CD4-positive, alpha-beta memory T cell (primary cell): ENCODE results near the gene MUC5AC. TPM values are rescaled to one million over a fixed set of nuclear protein-coding genes. Genes with fewer than 3 reads are reported as not detected.
A peak's percentile ranks its signal among the peaks of the same experiment; 100 is the strongest.
"Not testable (repeated sequence)": the region's sequence is repeated elsewhere in the genome, so short reads cannot be mapped to it uniquely, and the experiment has no call there.

Experiments
- CTCF ChIA-PET: fragments of 350-600 bp; sonication (Branson Sonifier 250); formaldehyde crosslinking; loops from one replicate; lab custom pipeline; 2021; ENCODE audit warnings: inconsistent platforms; ENCODE audit not compliant: partially characterized antibody; lab: Charles Lee
- POLR2A ChIA-PET: fragments of 350-600 bp; sonication (Branson Sonifier 250); formaldehyde crosslinking; loops from one replicate; lab custom pipeline; 2021; ENCODE audit not compliant: partially characterized antibody; lab: Charles Lee
- DNase-seq, 5 donors: peaks; one replicate each; pipeline versions ENCODE4 v3.0.0 to v3.0.0-alpha.2; 2020 to 2022; ENCODE audit warnings: mixed read lengths in 1 of 5
- H3K27ac ChIP-seq: one replicate; pipeline ENCODE4 v1.7.0; 2013; ENCODE audit warnings: low read depth, low read length
- H3K27me3 ChIP-seq: 2 replicates; pipeline ENCODE4 v1.7.0; 2013; ENCODE audit warnings: mild to moderate bottlenecking, low read length, moderate library complexity; ENCODE audit not compliant: insufficient read depth
- H3K36me3 ChIP-seq: 2 replicates; pipeline ENCODE4 v1.7.0; 2013; ENCODE audit warnings: mild to moderate bottlenecking, low read length, moderate library complexity; ENCODE audit not compliant: insufficient read depth
- H3K4me1 ChIP-seq: 2 replicates; pipeline ENCODE4 v1.7.0; 2013; ENCODE audit warnings: mild to moderate bottlenecking, low read length, moderate library complexity; ENCODE audit not compliant: insufficient read depth
- H3K4me3 ChIP-seq, 2 donors: one replicate each; pipeline ENCODE4 v1.7.0; 2013; ENCODE audit warnings: low read length in 2 of 2, mild to moderate bottlenecking in 1 of 2
- H3K9me3 ChIP-seq, 2 donors: one replicate each; pipeline ENCODE4 v1.7.0; 2013; ENCODE audit warnings: low read length in 2 of 2, control low read depth in 1 of 2; ENCODE audit not compliant: control insufficient read depth in 1 of 2
- H3K27ac Mint-ChIP-seq, 7 donors: one replicate each; pipeline ENCODE4 v1.8.0; 2020 to 2021; ENCODE audit warnings: mixed read lengths in 7 of 7, mild to moderate bottlenecking in 6 of 7, inconsistent platforms in 3 of 7, moderate library complexity in 3 of 7
- H3K27me3 Mint-ChIP-seq, 2 donors: one replicate each; pipeline ENCODE4 v1.8.0; 2020 to 2021; ENCODE audit warnings: mixed read lengths in 2 of 2
- H3K36me3 Mint-ChIP-seq, 2 donors: one replicate each; pipeline ENCODE4 v1.8.0; 2020 to 2021; ENCODE audit warnings: mixed read lengths in 2 of 2, inconsistent platforms in 1 of 2, mild to moderate bottlenecking in 1 of 2
- H3K4me1 Mint-ChIP-seq, 4 donors: one replicate each; pipeline ENCODE4 v1.8.0; 2020 to 2021; ENCODE audit warnings: mixed read lengths in 4 of 4, mild to moderate bottlenecking in 1 of 4
- H3K4me3 Mint-ChIP-seq, 8 donors: one replicate each; pipeline ENCODE4 v1.8.0; 2020 to 2021; ENCODE audit warnings: mixed read lengths in 8 of 8, mild to moderate bottlenecking in 7 of 8, moderate library complexity in 6 of 8, inconsistent platforms in 3 of 8
- H3K9me3 Mint-ChIP-seq, 8 donors: one replicate each; pipeline ENCODE4 v1.8.0; 2020 to 2021; ENCODE audit warnings: mixed read lengths in 8 of 8, mild to moderate bottlenecking in 5 of 8, inconsistent platforms in 3 of 8, moderate library complexity in 1 of 8
- intact Hi-C: fragments of 100-400 bp; cut with micrococcal nuclease; formaldehyde crosslinking; loops from one replicate; pipeline ENCODE4 v1.15.1; 2023
- polyA plus RNA-seq, 2 donors: library from polyadenylated mRNA; unstranded; fragments of 300-500 nt; fragmentation: Illumina TruSeq; gene quantifications; one replicate each; pipeline ENCODE4 v1.2.3, GENCODE V29; 2021
- total RNA-seq, 2 experiments: library from RNA; stranded (reverse); gene quantifications; one replicate each; pipeline ENCODE4 v1.2.3, GENCODE V29; 2021

MUC5AC gene
- total and polyA plus RNA-seq, 4 experiments from 2014 or later = not detected

DNA sequence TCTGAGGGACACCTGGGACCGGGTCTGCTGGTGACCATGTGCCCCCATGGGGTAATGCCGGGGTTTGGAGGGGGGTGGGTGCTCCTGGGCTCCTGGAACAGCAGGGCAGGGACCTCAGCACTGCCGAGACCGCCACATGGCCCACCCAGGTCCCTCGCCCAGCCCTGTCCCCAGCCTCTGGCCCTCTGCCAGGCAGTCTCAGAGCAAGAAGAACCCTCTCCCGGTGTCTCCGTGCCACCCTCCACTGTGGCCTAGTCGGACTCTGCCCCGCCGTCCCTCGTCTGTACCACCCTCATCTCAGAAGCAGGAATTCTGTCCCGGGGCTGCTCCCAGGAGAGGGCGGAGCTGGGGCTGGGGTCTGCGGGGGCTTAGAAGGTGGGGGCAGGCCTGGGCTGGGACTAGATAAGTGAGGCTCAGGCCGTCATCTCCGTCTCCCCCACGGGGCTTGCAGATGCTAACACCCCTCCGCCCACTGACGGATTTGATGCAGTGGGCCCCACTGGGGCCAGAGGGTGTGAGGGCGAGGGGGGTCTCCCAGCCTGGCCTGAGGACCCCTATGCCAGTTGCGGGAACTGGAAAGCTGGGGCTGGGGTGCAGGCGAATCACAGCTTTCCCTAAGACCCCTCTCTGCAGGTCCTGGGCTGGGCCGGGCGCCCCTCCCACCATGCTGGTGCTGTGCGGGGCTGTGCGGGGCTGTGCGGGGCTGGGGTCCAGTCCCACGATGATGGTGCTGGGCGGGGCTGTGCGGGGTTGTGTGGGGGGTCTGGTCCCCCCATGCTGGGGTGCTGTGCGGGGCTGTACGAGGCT lies 1.1 kb downstream of the MUC5AC start:
- Histone ChIP-seq H3K4me1 (no peaks in the 10 kb centered on the region), H3K36me3 (no peaks in the 10 kb centered on the region), H3K9me3 (no peaks in the 10 kb centered on the region), H3K27ac (no peak overlapping the region), H3K27me3 (no peaks in the 10 kb centered on the region), H3K4me3 (no peak overlapping the region)
- H3K36me3 Mint-ChIP-seq = no peaks in the 10 kb centered on the region
- H3K4me3 Mint-ChIP-seq = peak overlapping the region in 1 of 8 donors; percentile 37
- no peak overlapping the region for H3K27ac Mint-ChIP-seq
- H3K4me1 Mint-ChIP-seq = no peaks in the 10 kb centered on the region
- no peaks in the 10 kb centered on the region for H3K9me3 Mint-ChIP-seq
- CTCF ChIA-PET = no interaction called here
- intact Hi-C loops = no loop called here
- peaks cover 4% of the 10 kb centered on the region in 2 donors for H3K27me3 Mint-ChIP-seq
- DNase-seq = no peak
- POLR2A ChIA-PET = interaction anchor here (0.6 kb wide), 1 partner anchor 674 kb away, joined by 4 read pairs; no protein-coding TSS in a partner anchor

DNA sequence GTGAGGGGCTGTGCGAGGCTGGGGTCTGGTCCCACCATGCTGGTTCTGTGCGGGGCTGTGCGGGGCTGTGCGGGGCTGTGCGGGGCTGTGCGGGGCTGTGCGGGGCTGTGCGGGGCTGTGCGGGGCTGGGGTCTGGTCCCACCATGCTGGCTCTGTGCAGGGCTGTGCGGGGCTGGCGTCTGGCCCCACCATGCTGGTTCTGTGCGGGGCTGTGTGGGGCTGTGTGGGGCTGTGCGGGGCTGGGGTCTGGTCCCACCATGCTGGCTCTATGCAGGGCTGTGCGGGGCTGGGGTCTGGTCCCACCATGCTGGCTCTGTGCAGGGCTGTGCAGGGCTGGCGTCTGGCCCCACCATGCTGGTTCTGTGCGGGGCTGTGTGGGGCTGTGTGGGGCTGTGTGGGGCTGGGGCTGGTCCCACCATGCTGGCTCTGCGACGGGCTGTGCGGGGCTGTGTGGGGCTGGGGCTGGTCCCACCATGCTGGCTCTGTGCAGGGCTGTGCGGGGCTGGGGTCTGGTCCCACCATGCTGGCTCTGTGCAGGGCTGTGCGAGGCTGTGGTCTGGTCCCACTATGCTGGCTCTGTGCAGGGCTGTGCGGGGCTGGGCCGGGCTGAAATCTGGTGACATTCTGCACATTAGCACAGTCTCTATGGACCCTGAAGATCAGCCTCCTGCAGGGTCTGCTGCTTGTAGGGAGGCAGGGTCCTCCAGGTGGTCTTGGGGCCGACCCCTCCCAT lies 1.9 kb downstream of the MUC5AC start:
- H3K4me3 Mint-ChIP-seq, H3K27me3 ChIP-seq, H3K4me3 ChIP-seq, H3K27me3 Mint-ChIP-seq, H3K27ac ChIP-seq, H3K4me1 Mint-ChIP-seq, H3K36me3 ChIP-seq, DNase-seq, POLR2A ChIA-PET, H3K36me3 Mint-ChIP-seq, CTCF ChIA-PET, H3K27ac Mint-ChIP-seq, H3K4me1 ChIP-seq, H3K9me3 ChIP-seq, intact Hi-C loops, H3K9me3 Mint-ChIP-seq: not testable (repeated sequence)

DNA sequence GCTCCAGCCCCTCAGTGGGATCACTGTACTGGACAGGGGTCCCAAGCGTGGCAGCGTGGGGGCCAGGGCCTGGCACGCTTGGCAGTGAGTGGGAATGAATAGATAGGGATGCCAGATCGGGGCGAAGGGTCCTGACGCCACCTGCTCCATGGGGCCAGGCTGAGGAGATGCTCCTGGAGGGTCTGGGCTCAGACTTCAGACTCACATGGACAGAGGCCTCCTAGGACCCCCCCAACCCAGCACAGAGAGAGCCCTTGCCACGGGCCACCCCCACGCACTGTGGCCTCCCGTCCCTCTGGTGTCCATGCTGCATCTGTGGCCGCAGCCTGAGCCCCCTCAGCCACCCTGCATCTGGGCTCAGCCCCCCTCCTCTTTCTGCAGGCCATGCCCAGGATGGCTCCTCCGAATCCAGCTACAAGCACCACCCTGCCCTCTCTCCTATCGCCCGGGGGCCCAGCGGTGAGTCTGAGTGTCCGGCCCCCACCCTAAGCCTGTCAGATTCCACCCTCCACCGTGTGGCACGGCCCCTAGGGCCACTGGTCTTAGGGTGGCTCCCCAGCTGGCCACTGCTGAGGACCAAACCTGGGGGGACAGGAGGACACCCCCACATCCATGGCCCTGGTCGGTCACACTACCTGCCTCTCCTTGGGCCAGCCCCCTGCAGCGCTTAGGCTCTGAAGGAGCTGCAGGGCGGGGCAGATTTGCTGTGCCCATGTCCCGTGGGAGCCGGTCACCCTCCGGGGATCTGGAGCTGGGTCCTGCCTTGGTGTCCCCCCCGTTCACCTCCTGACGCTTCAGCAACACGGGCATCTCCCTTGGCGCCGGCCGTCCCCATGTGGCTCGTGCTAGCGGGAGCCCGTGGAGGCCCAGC lies 2.7 kb downstream of the MUC5AC start:
- CTCF ChIA-PET = no interaction called here
- no peak for DNase-seq
- peaks cover 4% of the 10 kb centered on the region in 2 donors for H3K27me3 Mint-ChIP-seq

DNA sequence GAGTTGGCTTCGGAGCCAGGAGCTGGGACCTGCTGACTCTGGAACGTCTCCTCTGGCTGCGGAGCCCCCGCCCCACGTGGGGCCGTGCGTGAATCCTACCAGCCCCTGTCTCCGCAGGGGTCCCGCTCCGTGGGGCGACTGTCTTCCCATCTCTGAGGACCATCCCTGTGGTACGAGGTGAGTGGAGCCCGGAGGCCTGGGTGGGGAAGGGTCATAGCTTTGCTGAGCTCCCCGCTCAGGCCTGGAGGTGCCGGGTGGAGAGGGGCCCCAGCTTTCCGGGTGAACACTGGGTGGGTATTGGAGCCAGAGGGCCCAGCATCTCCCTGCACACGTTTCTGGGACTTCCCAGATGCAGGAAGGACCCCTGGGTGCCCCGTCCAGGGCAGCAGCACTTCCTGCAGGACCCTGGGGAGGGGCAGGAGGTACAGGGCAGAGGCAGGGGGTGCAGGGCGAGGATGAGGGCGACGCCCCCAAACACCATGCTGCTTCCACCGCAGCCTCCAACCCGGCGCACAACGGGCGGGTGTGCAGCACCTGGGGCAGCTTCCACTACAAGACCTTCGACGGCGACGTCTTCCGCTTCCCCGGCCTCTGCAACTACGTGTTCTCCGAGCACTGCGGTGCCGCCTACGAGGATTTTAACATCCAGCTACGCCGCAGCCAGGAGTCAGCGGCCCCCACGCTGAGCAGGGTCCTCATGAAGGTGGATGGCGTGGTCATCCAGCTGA lies 3.8 kb downstream of the MUC5AC start:
- no peak for DNase-seq
- ChIA-PET CTCF (no interaction called here), POLR2A (no interaction called here)

More for the DNA sequence above, 2.7 kb downstream of the MUC5AC start:
- Mint-ChIP-seq H3K4me1 (no peaks in the 10 kb centered on the region), H3K4me3 (no peak overlapping the region), H3K36me3 (no peaks in the 10 kb centered on the region), H3K9me3 (no peaks in the 10 kb centered on the region), H3K27ac (no peak overlapping the region)
- H3K27ac ChIP-seq = no peak overlapping the region
- H3K9me3 ChIP-seq = no peaks in the 10 kb centered on the region
- no peak overlapping the region for H3K4me3 ChIP-seq
- no peaks in the 10 kb centered on the region for H3K27me3 ChIP-seq
- intact Hi-C loops = no loop called here
- no peaks in the 10 kb centered on the region for H3K36me3 ChIP-seq
- POLR2A ChIA-PET = no interaction called here
- no peaks in the 10 kb centered on the region for H3K4me1 ChIP-seq

DNA sequence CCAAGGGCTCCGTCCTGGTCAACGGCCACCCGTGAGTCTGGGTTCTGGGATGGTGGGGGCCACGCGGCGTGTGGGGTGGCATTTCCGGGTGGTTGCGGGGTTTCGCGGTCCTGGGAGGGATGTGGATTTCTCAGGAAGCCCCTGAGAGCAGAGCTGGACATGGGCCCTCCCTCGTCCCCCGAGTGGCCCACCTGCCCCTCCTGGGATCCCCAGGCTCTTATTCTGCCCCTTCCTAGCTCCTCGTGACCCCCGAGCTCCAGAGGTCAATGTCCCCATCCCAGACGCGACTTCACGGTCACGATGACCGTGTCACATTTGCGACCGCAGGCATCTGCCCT lies 4.4 kb downstream of the MUC5AC start:
- no peaks in the 10 kb centered on the region for H3K4me1 Mint-ChIP-seq
- Histone ChIP-seq H3K27me3 (no peaks in the 10 kb centered on the region), H3K36me3 (no peaks in the 10 kb centered on the region), H3K4me3 (no peak overlapping the region), H3K4me1 (no peaks in the 10 kb centered on the region), H3K9me3 (no peaks in the 10 kb centered on the region), H3K27ac (no peak overlapping the region)
- no peak overlapping the region for H3K4me3 Mint-ChIP-seq
- CTCF ChIA-PET = no interaction called here
- H3K9me3 Mint-ChIP-seq = no peaks in the 10 kb centered on the region
- DNase-seq = no peak
- POLR2A ChIA-PET = no interaction called here
- no peak overlapping the region for H3K27ac Mint-ChIP-seq
- H3K27me3 Mint-ChIP-seq = peaks cover 4% of the 10 kb centered on the region in 2 donors
- H3K36me3 Mint-ChIP-seq = no peaks in the 10 kb centered on the region
- intact Hi-C loops = no loop called here

More for the DNA sequence above, 3.8 kb downstream of the MUC5AC start:
- intact Hi-C loops = no loop called here
- Histone ChIP-seq H3K4me1 (no peaks in the 10 kb centered on the region), H3K4me3 (no peak overlapping the region), H3K27me3 (no peaks in the 10 kb centered on the region), H3K27ac (no peak overlapping the region), H3K9me3 (no peaks in the 10 kb centered on the region), H3K36me3 (no peaks in the 10 kb centered on the region)
- H3K27ac Mint-ChIP-seq = no peak overlapping the region
- H3K27me3 Mint-ChIP-seq = peaks cover 4% of the 10 kb centered on the region in 2 donors
- no peaks in the 10 kb centered on the region for H3K36me3 Mint-ChIP-seq
- no peak overlapping the region for H3K4me3 Mint-ChIP-seq
- no peaks in the 10 kb centered on the region for H3K4me1 Mint-ChIP-seq
- no peaks in the 10 kb centered on the region for H3K9me3 Mint-ChIP-seq

DNA sequence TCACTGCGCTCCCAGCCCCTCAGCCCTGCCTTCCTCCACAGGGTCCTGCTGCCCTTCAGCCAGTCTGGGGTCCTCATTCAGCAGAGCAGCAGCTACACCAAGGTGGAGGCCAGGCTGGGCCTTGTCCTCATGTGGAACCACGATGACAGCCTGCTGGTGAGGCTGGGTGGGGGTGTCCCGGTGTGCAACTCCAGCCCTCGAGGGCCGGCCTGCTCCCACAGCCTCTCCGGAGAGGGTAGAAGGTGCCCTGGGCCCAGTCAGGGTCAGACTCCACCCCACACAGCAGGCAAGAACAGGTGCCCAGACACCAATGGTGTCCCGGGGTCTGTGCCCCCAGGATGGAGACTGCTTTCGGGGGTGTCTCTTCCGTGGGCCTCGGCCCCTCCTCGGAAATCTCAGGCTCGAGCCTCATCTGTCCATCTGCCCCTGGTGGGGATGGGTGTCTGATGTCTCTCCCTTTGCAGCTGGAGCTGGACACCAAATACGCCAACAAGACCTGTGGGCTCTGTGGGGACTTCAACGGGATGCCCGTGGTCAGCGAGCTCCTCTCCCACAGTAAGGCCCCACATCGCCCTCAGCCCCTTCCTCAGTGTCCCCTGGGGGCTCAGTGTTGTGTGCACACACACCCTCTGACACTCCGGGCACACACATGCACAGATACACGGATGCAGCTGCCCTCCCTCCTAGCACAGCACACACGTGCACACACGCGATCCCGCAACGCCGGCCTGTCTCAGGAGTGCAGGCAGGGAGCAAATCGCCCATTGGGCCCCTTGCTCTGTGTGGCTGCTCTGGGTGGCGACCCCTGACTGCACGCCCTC lies 4.9 kb downstream of the MUC5AC start:
- H3K36me3 Mint-ChIP-seq = no peaks in the 10 kb centered on the region
- no peaks in the 10 kb centered on the region for H3K4me1 ChIP-seq
- no peak overlapping the region for H3K4me3 ChIP-seq
- H3K9me3 Mint-ChIP-seq = no peaks in the 10 kb centered on the region
- no peaks in the 10 kb centered on the region for H3K27me3 ChIP-seq
- H3K4me1 Mint-ChIP-seq = no peaks in the 10 kb centered on the region
- no peak overlapping the region for H3K27ac Mint-ChIP-seq
- intact Hi-C loops = no loop called here
- POLR2A ChIA-PET = no interaction called here
- CTCF ChIA-PET = no interaction called here
- peaks cover 4% of the 10 kb centered on the region in 2 donors for H3K27me3 Mint-ChIP-seq
- H3K27ac ChIP-seq = no peak overlapping the region
- no peaks in the 10 kb centered on the region for H3K36me3 ChIP-seq
- H3K4me3 Mint-ChIP-seq = no peak overlapping the region
- no peaks in the 10 kb centered on the region for H3K9me3 ChIP-seq
- no peak for DNase-seq
